GM19043 (cell line): ENCODE results near the gene CYB5D1.
"Not testable (repeated sequence)": the region's sequence is repeated elsewhere in the genome, so short reads cannot be mapped to it uniquely, and the experiment has no call there.

Experiments
- ATAC-seq: cut with Tn5 transposase; IDR thresholded peaks from one replicate; pipeline ENCODE4 v1.9.1; 2021; ENCODE audit warnings: low read depth; ENCODE audit not compliant: unreplicated experiment

CYB5D1 gene

GRCh38 chr17:7854851-7855659, 2.7 kb upstream of the CYB5D1 start, which contains the start of gene TMEM88:
Gene TMEM88, plus strand, starts transcription at chr17:7855066. Its CDS starts 9 bp downstream, at chr17:7855075.
- no peak for ATAC-seq

GRCh38 chr17:7855660-7856010, 2.2 kb upstream of the CYB5D1 start:
- no peak for ATAC-seq

GRCh38 chr17:7856011-7856810, 1.6 kb upstream of the CYB5D1 start:
- ATAC-seq, result no peak

GRCh38 chr17:7856811-7857712, 741 bp upstream of the CYB5D1 start, which contains the start of gene NAA38:
Gene NAA38, minus strand, starts transcription at chr17:7857559. Its CDS starts 96 bp downstream, at chr17:7857463.
- ATAC-seq, result peak; percentile 76

- ATAC-seq, result no peak
These were observed 663 bp downstream of the CYB5D1 start for GRCh38 chr17:7858522-7858810.

GRCh38 chr17:7859028-7859427, 1.2 kb downstream of the CYB5D1 start:
- no peak for ATAC-seq

- no peak for ATAC-seq
These were observed 5.1 kb downstream of the CYB5D1 start for GRCh38 chr17:7862692-7863437.

- ATAC-seq, result not testable (repeated sequence)
These were observed 6.6 kb downstream of the CYB5D1 start for GRCh38 chr17:7864384-7864783.

GRCh38 chr17:7864995-7865650, 7.3 kb downstream of the CYB5D1 start:
- ATAC-seq, result no peak

- no peak for ATAC-seq
These were observed 10.1 kb downstream of the CYB5D1 start for GRCh38 chr17:7867881-7868329.

GRCh38 chr17:7873051-7873450, 15.2 kb downstream of the CYB5D1 start:
- ATAC-seq, result no peak

GRCh38 chr17:7875804-7876370, 18.1 kb downstream of the CYB5D1 start:
- ATAC-seq, result no peak

- no peak for ATAC-seq
These were observed 20.4 kb downstream of the CYB5D1 start for GRCh38 chr17:7878234-7878633.

GRCh38 chr17:7880076-7880868, 22.5 kb downstream of the CYB5D1 start:
- no peak for ATAC-seq

- no peak for ATAC-seq
These were observed 23.7 kb downstream of the CYB5D1 start for GRCh38 chr17:7881276-7882054.

- ATAC-seq, result no peak
These were observed 24.3 kb downstream of the CYB5D1 start for GRCh38 chr17:7882068-7882467.

GRCh38 chr17:7882629-7883028, 24.8 kb downstream of the CYB5D1 start:
- no peak for ATAC-seq
